Mesodermal cell (in vitro differentiated cells): ENCODE data around the gene SPTBN2.
A peak's percentile ranks its signal among the peaks of the same experiment; 100 is the strongest.
"Not testable (repeated sequence)": the region's sequence is repeated elsewhere in the genome, so short reads cannot be mapped to it uniquely, and the experiment has no call there.

Experiments used
- H3K27ac ChIP-seq: 2 replicates; pipeline ENCODE4 v1.7.0; 2013; ENCODE audit warnings: mild to moderate bottlenecking, low read depth, low read length, moderate library complexity; ENCODE audit not compliant: severe bottlenecking
- H3K36me3 ChIP-seq: 2 replicates; pipeline ENCODE4 v1.7.1; 2013; ENCODE audit warnings: mild to moderate bottlenecking, low read length, moderate library complexity; ENCODE audit not compliant: control insufficient read depth, insufficient read depth
- H3K4me1 ChIP-seq: one replicate; pipeline ENCODE4 v1.7.1; 2013; ENCODE audit warnings: mild to moderate bottlenecking, low read length; ENCODE audit not compliant: insufficient read depth, control insufficient read depth, poor library complexity, severe bottlenecking
- H3K4me3 ChIP-seq: 2 replicates; pipeline ENCODE4 v1.7.0; 2013; ENCODE audit warnings: low read length, control low read depth, mild to moderate bottlenecking; ENCODE audit not compliant: insufficient read depth, poor library complexity, severe bottlenecking; ENCODE audit errors: extremely low read depth
- H3K9me3 ChIP-seq: 2 replicates; pipeline ENCODE4 v1.7.1; 2013; ENCODE audit warnings: mild to moderate bottlenecking, low read length, moderate library complexity; ENCODE audit not compliant: control insufficient read depth
- WGBS, 2 experiments: methylation state at CpG; one replicate each; pipeline ENCODE4 v1.1.5; 2013; ENCODE audit warnings: missing lambda C conversion rate in 2 of 2; ENCODE audit not compliant: insufficient coverage in 2 of 2; 5-methylcytosine and 5-hydroxymethylcytosine counted together

SPTBN2 gene

DNA sequence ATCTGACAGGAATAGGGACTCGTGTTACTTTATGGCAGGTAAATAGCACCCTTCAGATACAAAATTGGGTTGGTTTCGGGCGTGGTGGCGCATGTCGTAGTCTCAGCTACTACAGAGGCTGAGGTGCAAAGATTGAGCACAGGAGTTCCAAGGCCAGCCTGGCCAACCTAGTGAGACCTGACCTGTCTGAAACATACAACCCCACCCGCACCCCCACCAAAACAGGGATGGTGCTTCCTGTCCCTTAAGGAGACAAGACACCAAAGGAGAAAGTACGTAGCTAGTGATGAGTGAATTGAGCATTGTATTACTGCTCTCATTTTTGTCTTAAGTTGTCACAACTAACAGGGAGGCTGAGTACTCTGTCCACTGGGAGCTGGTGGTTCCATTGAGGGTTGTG is 76.4 kb downstream of the SPTBN2 start:
- H3K36me3 ChIP-seq = peaks cover 92% of the 10 kb centered on the region
- WGBS, 2 experiments = 95 to 96% methylated on average over 3 to 6 of the region's 7 CpGs

GRCh38 chr11:66651016-66651415 is 78.0 kb downstream of the SPTBN2 start:
- H3K4me3 ChIP-seq = no peak overlapping the region
- no peaks in the 10 kb centered on the region for H3K4me1 ChIP-seq
- H3K36me3 ChIP-seq = peaks cover 95% of the 10 kb centered on the region
- no CpG with 5 or more reads among the region's 2 CpGs for WGBS, 2 experiments
- H3K9me3 ChIP-seq = no peaks in the 10 kb centered on the region
- no peak overlapping the region for H3K27ac ChIP-seq

More for the DNA sequence above, 76.4 kb downstream of the SPTBN2 start:
- no peak overlapping the region for H3K4me3 ChIP-seq
- H3K27ac ChIP-seq = no peak overlapping the region
- H3K9me3 ChIP-seq = no peaks in the 10 kb centered on the region
- H3K4me1 ChIP-seq = no peaks in the 10 kb centered on the region

- H3K4me3 ChIP-seq = no peak overlapping the region
- no peaks in the 10 kb centered on the region for H3K4me1 ChIP-seq
- no peak overlapping the region for H3K27ac ChIP-seq
- peaks cover 96% of the 10 kb centered on the region for H3K36me3 ChIP-seq
- H3K9me3 ChIP-seq = no peaks in the 10 kb centered on the region
- 95 to 98% methylated on average over 4 to 5 of the region's 5 CpGs for WGBS, 2 experiments
Observed at GRCh38 chr11:66649903-66650302, 79.1 kb downstream of the SPTBN2 start.

DNA sequence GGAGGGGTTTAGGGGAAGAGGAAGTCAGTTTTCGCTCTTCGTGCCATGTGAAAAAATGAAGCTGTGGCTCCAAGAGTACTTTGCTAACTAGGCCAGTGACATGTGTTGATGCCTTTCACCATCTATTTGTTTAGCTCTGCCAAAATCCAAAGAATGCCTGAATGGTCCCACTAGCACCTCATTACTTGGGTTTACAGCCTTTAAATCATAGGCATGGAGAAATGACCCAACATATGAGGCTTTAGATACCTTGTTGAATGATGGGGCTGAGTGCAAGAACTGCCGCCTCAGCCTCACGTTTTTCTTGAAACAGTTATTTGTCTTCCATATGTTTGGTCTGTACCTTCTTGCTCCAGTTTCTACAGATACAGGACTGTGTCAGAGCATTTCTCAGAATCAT is 82.2 kb downstream of the SPTBN2 start:
- peaks cover 97% of the 10 kb centered on the region for H3K36me3 ChIP-seq
- no peak overlapping the region for H3K27ac ChIP-seq
- no peak overlapping the region for H3K4me3 ChIP-seq
- no peaks in the 10 kb centered on the region for H3K9me3 ChIP-seq
- H3K4me1 ChIP-seq = no peaks in the 10 kb centered on the region
- 80 to 95% methylated on average over 1 to 4 of the region's 4 CpGs for WGBS, 2 experiments

DNA sequence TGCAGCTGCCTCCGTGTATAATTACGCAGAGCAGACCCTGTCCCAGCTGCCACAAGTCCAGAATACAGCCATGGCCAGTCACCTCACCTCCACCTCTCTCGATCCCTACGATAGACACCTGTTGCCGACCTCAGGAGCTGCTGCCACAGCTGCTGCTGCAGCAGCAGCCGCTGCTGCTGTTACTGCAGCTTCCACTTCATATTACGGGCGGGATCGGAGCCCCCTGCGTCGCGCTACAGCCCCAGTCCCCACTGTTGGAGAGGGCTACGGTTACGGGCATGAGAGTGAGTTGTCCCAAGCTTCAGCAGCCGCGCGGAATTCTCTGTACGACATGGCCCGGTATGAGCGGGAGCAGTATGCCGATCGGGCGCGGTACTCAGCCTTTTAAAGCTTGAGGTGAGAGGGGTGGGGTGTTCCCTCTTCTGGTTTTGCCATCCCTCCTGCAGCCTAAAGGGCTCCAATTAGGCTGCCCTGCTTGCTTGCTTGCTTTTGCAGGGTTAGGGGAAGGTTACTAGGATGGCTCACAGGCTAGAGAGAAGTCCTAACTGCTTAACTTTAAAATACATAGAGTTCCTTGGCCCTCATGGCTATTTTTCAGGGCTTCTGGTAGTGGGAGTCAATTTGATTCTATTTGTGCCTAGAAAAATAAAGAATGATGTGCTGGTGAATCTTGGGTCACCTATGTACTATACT is 85.1 kb downstream of the SPTBN2 start:
- H3K4me3 ChIP-seq = no peak overlapping the region
- H3K27ac ChIP-seq = no peak overlapping the region
- H3K9me3 ChIP-seq = no peaks in the 10 kb centered on the region
- H3K36me3 ChIP-seq = peaks cover 90% of the 10 kb centered on the region
- peaks cover 19% of the 10 kb centered on the region for H3K4me1 ChIP-seq
- WGBS, 2 experiments = 96 to 98% methylated on average over 23 to 24 of the region's 24 CpGs

GRCh38 chr11:66641834-66642233 is 87.2 kb downstream of the SPTBN2 start:
- peak overlapping the region; percentile 96 for H3K4me3 ChIP-seq
- no peak overlapping the region for H3K27ac ChIP-seq
- peaks cover 28% of the 10 kb centered on the region for H3K4me1 ChIP-seq
- no peaks in the 10 kb centered on the region for H3K9me3 ChIP-seq
- peaks cover 74% of the 10 kb centered on the region for H3K36me3 ChIP-seq
- WGBS, 2 experiments = 40 to 80% methylated on average over 1 of the region's 3 CpGs

- Histone ChIP-seq H3K4me3 (peak overlapping the region; percentile 96), H3K36me3 (peaks cover 68% of the 10 kb centered on the region), H3K4me1 (peaks cover 28% of the 10 kb centered on the region)
- not testable (repeated sequence) for H3K9me3 ChIP-seq, H3K27ac ChIP-seq
- whole genome bisulfite sequencing, 2 experiments = 85 to 88% methylated on average over 7 of the region's 10 CpGs
Observed at GRCh38 chr11:66639814-66640340, 89.1 kb downstream of the SPTBN2 start.

DNA sequence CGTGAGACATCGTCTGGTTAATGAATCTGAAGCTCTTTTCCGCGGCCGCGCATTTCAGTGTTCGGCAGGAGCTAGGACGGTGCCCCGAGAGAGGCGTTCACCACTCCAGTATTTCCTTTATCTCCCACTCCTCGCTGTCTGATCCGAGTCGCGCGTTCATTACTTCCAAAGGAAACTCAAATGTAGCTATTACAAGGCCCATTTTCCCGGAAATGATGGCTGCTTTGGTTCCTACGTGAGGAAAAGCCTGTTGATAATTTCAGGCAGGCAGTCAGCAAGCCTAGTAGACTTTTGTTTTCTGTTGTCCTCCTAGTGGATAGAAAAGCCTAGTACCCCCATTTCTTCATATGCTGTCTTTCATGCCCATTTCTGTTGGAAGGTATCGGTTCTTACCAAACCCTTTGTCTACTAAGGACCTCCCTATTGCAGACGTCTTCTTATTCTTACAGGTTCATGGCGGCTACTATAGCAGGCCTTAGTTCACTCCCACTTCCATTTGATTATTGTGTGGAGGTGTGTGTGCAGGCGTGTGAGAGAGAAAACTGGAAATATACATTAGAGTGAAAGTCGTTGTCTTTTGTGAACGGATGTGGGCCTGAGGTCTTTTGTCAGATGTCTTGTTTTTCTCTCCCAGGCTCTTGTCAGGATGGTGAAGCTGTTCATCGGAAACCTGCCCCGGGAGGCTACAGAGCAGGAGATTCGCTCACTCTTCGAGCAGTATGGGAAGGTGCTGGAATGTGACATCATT is 89.8 kb downstream of the SPTBN2 start:
- H3K4me1 ChIP-seq = peaks cover 28% of the 10 kb centered on the region
- 0 to 1% methylated on average over 19 to 20 of the region's 27 CpGs for WGBS, 2 experiments

DNA sequence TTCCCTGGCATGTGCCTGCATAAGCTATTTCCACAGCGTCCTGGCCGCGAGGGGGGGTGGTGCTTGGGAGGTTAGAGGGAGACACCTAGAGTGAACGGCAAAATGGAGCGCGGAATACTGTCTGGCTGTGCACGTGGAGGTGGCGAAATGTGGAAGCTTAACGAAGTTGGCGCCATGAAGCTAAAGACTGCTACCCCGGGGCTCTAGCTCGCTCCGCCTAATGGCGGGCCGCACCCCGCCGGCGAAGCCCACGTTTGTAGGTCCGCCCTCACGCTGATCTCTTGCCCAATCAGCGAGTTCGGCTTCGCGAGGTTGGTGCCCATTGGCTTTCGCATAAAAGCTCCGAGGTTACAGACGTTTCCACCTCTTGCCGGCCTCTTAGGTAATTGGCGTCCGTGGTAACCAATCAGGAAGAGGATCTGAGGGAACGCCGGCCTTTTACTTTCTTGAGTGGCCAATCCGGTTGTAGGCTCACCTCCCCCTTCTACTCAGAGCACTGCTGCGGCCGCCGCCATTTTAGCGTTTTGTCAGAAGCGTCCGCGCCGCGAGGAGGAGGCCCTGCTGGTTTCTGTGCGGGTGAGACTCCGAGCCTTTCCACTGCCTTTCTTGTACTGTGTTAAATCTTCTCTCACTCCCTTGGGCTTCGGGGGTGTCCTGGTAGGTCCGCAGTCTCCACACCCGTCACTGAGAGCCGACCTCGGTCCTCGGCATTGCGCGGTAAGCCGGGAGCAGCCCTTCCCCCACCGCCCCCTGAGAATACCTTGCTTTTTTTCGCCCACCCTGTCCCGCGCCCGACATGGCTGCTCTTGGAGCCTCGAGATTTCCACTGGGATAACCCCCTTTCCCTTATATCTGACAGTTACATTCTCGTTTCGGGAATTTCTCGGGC is 90.6 kb downstream of the SPTBN2 start, which contains the start of gene RBM4:
RBM4 (plus strand) TSS at position 527 of the 889 bp plus-strand sequence. CDS start 1,009 bp downstream, outside the sequence.
- WGBS, 2 experiments = 0% methylated on average over 50 to 62 of the region's 63 CpGs
- Histone ChIP-seq H3K36me3 (peaks cover 67% of the 10 kb centered on the region), H3K27ac (peak within 1 kb of the TSS; percentile 96), H3K9me3 (no peaks in the 10 kb centered on the region), H3K4me3 (peak within 1 kb of the TSS; percentile 96), H3K4me1 (peaks cover 28% of the 10 kb centered on the region)

More for the DNA sequence above, 89.8 kb downstream of the SPTBN2 start:
- Histone ChIP-seq H3K9me3 (no peaks in the 10 kb centered on the region), H3K36me3 (peaks cover 67% of the 10 kb centered on the region), H3K4me3 (peak overlapping the region; percentile 96), H3K27ac (peak overlapping the region; percentile 96)

DNA sequence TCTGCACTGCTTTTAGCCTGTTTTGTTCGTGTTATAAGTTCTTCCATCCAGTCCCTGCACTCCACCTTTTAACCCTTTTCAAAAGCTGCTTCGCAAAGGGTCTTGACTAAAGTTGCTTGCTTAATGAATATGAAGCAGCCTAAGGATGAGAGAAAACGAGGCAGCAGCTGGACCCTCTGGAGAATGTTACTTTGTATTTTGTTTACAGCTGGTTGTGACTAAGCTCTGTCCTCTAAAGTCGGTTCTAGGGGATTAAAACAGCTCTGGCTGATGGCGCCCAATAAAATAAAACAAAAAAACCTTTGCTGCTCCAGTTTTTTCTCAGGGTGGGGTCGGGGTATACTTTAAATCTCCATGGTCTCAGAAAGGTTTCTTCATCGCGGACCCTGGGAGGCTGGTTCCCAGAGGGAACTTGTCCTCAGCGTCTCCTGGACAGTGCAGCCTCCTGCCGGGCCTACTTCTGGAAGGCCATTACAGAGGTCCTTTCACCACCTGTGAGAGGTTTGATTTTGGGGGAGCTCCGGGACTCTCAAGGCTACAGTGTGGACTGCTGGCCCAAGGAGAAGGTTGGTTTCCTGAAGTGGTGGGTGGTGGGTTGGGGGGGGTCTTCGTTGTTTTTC is 91.3 kb downstream of the SPTBN2 start:
- H3K4me3 ChIP-seq = peak overlapping the region; percentile 96
- WGBS, 2 experiments = 52 to 61% methylated on average over 7 to 8 of the region's 12 CpGs
- H3K36me3 ChIP-seq = peaks cover 67% of the 10 kb centered on the region
- H3K27ac ChIP-seq = peak overlapping the region; percentile 85
- H3K9me3 ChIP-seq = no peaks in the 10 kb centered on the region
- peaks cover 28% of the 10 kb centered on the region for H3K4me1 ChIP-seq
